DOHH2 (cell line): ENCODE data around the gene CD28.

Source experiments
- H3F3A ChIP-seq: fragments of 200-600 bp; sonication (generic), shearing (Covaris generic); 2 replicates; pipeline ENCODE4 v1.6.0; 2016; ENCODE audit warnings: antibody characterized with exemption, mild to moderate bottlenecking; ENCODE audit not compliant: control insufficient read depth, insufficient read depth
- H3K27ac ChIP-seq: fragments of 200-600 bp; sonication (generic); 2 replicates; pipeline ENCODE4 v1.5.1; 2014; ENCODE audit warnings: low read depth, mild to moderate bottlenecking, low read length, moderate library complexity
- H3K27me3 ChIP-seq: fragments of 200-600 bp; sonication (generic); 2 replicates; pipeline ENCODE4 v1.6.1; 2014; ENCODE audit warnings: mild to moderate bottlenecking, low read length, mixed read lengths; ENCODE audit not compliant: control insufficient read depth
- H3K36me3 ChIP-seq: fragments of 200-600 bp; sonication (generic); 2 replicates; pipeline ENCODE4 v1.6.1; 2014; ENCODE audit warnings: mild to moderate bottlenecking, low read length, moderate library complexity, mixed read lengths; ENCODE audit not compliant: control insufficient read depth
- H3K4me1 ChIP-seq: fragments of 200-600 bp; sonication (generic); 2 replicates; pipeline ENCODE4 v1.6.1; 2014; ENCODE audit warnings: mild to moderate bottlenecking, low read length, mixed read lengths; ENCODE audit not compliant: control insufficient read depth
- H3K4me2 ChIP-seq: fragments of 200-600 bp; sonication (generic); 2 replicates; pipeline ENCODE4 v1.6.0; 2014; ENCODE audit warnings: mild to moderate bottlenecking, low read length, moderate library complexity
- H3K4me3 ChIP-seq: fragments of 200-600 bp; sonication (generic); 2 replicates; pipeline ENCODE4 v1.5.1; 2014; ENCODE audit warnings: mild to moderate bottlenecking, low read length, mixed read lengths
- H3K79me2 ChIP-seq: fragments of 200-600 bp; sonication (generic); 2 replicates; pipeline ENCODE4 v1.6.1; 2014; ENCODE audit warnings: mild to moderate bottlenecking, low read length, mixed read lengths; ENCODE audit not compliant: control insufficient read depth
- H3K9me2 ChIP-seq: fragments of 200-600 bp; sonication (generic); replicated peaks from 2 replicates; pipeline ENCODE4 v1.6.1; 2014; ENCODE audit warnings: mild to moderate bottlenecking, low read length, mixed read lengths; ENCODE audit not compliant: control insufficient read depth
- H3K9me3 ChIP-seq: fragments of 200-600 bp; sonication (generic); 2 replicates; pipeline ENCODE4 v1.6.1; 2014; ENCODE audit warnings: antibody characterized with exemption, low read length, mixed read lengths; ENCODE audit not compliant: control insufficient read depth, insufficient read depth
- H4K20me1 ChIP-seq: fragments of 200-600 bp; sonication (generic); 2 replicates; pipeline ENCODE4 v1.6.0; 2014; ENCODE audit warnings: low read depth, mild to moderate bottlenecking, antibody characterized with exemption, low read length, moderate library complexity; ENCODE audit not compliant: control insufficient read depth, insufficient read depth
- EZH2phosphoT487 ChIP-seq: fragments of 200-600 bp; sonication (generic); IDR thresholded peaks from 2 replicates; pipeline ENCODE4 v1.6.1; 2017; ENCODE audit warnings: borderline replicate concordance, mild to moderate bottlenecking, antibody characterized with exemption, low read length, moderate library complexity, mixed read lengths
- TF ChIP-seq, protein P1 (sequence below): fragments of 200-600 bp; sonication (generic); IDR thresholded peaks from one replicate; pipeline ENCODE4 v1.5.1; 2014; ENCODE audit warnings: antibody characterized with exemption, mild to moderate bottlenecking, low read depth, low read length; ENCODE audit not compliant: poor library complexity, severe bottlenecking

The CD28 gene

DNA sequence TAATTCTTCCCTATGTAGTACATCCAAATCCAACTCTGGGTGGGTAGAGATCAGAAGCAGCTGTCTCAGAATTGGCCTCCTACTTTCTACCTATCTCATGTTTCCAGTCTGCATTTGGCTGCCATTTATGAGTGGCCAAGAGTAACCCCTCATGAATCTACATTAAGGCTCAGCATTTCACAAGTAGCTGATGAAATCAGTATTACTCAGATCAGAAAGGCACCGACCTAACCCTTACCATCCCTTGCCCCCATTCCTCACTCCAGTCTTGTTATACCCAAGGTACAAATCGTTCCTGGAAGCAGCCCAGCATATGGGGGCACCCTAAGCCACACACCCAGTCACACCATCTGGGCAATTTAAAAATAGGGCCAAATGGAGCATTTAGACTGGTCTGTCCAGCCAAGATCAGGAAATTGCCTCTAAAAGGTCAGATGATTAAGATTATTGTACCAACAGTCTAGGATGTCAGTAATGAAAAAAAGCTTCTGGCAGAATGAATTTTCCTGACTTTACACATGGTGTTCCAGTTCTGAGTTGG, 37.1 kb downstream of the CD28 start:
- no peaks in the 10 kb centered on the region for H3K4me1 ChIP-seq
- H3K36me3 ChIP-seq = no peaks in the 10 kb centered on the region
- H3K9me3 ChIP-seq = no peaks in the 10 kb centered on the region
- H3K27me3 ChIP-seq = peaks cover 3% of the 10 kb centered on the region
- no peaks in the 10 kb centered on the region for H3K79me2 ChIP-seq
- no peak overlapping the region for H3K4me2 ChIP-seq
- H3F3A ChIP-seq = no peaks in the 10 kb centered on the region
- H3K9me2 ChIP-seq = no peaks in the 10 kb centered on the region
- H4K20me1 ChIP-seq = no peaks in the 10 kb centered on the region
- TF ChIP-seq, protein P1, sequence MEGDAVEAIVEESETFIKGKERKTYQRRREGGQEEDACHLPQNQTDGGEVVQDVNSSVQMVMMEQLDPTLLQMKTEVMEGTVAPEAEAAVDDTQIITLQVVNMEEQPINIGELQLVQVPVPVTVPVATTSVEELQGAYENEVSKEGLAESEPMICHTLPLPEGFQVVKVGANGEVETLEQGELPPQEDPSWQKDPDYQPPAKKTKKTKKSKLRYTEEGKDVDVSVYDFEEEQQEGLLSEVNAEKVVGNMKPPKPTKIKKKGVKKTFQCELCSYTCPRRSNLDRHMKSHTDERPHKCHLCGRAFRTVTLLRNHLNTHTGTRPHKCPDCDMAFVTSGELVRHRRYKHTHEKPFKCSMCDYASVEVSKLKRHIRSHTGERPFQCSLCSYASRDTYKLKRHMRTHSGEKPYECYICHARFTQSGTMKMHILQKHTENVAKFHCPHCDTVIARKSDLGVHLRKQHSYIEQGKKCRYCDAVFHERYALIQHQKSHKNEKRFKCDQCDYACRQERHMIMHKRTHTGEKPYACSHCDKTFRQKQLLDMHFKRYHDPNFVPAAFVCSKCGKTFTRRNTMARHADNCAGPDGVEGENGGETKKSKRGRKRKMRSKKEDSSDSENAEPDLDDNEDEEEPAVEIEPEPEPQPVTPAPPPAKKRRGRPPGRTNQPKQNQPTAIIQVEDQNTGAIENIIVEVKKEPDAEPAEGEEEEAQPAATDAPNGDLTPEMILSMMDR = no peak
- TF ChIP-seq EZH2phosphoT487 = no peak
- no peak overlapping the region for H3K27ac ChIP-seq
- no peak overlapping the region for H3K4me3 ChIP-seq

DNA sequence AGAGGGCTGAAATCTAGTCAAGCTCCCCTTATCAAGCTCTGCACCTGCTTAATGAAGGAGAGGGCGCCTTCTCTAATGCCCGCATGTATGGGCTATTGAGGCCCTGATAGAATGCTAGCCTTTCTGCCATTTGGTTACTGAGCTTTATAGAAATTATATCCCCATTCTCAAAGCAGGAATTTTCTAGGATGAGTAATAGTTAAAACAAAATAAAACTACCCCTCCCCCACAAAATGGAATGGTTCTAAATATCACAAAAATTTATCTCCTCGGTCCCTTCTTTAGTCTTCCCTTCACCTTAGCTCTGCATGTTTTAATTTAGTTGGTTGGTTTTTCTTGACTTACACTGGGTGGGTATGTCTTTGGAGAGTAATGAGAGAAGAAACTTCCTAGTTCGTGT, 37.7 kb downstream of the CD28 start:
- no peaks in the 10 kb centered on the region for H3F3A ChIP-seq
- H3K27ac ChIP-seq = no peak overlapping the region
- TF ChIP-seq EZH2phosphoT487 = no peak
- TF ChIP-seq, protein P1 = no peak

DNA sequence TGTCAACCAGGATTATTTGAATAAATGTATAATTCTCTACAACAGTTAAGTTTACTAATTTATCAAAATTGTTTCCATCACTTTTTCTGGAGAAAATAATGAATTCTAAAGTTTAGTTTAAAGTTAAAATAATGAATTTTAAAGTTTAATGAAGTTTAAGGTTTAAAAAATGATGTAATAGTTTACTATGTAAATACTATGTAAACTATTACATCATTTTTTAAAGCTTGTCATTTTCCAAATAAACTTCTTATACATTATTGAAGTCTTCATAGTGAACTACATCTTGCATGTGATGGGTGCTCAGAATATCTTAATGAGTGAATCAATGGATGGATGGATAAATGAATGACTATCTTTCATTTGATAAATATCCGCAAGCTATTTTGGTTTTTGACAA, 38.8 kb downstream of the CD28 start:
- H3K79me2 ChIP-seq = no peaks in the 10 kb centered on the region
- no peaks in the 10 kb centered on the region for H3K9me2 ChIP-seq
- H3F3A ChIP-seq = no peaks in the 10 kb centered on the region
- TF ChIP-seq, protein P1 = no peak
- TF ChIP-seq EZH2phosphoT487 = no peak
- H3K36me3 ChIP-seq = no peaks in the 10 kb centered on the region
- H3K9me3 ChIP-seq = no peaks in the 10 kb centered on the region
- H3K27ac ChIP-seq = no peak overlapping the region
- no peak overlapping the region for H3K4me2 ChIP-seq
- H3K4me1 ChIP-seq = no peaks in the 10 kb centered on the region
- no peaks in the 10 kb centered on the region for H4K20me1 ChIP-seq
- H3K4me3 ChIP-seq = no peak overlapping the region
- H3K27me3 ChIP-seq = peaks cover 7% of the 10 kb centered on the region

More for the DNA sequence above, 37.7 kb downstream of the CD28 start:
- Histone ChIP-seq H3K36me3 (no peaks in the 10 kb centered on the region), H3K4me2 (no peak overlapping the region), H3K4me3 (no peak overlapping the region), H3K9me3 (no peaks in the 10 kb centered on the region), H3K9me2 (no peaks in the 10 kb centered on the region), H3K79me2 (no peaks in the 10 kb centered on the region), H4K20me1 (no peaks in the 10 kb centered on the region), H3K27me3 (peaks cover 7% of the 10 kb centered on the region), H3K4me1 (no peaks in the 10 kb centered on the region)
